MCF 10A (cell line): Measurements from ENCODE around the gene ZNF664. TPM values are rescaled to one million over a fixed set of nuclear protein-coding genes. Genes with fewer than 3 reads are reported as not detected.

Experiments used
- BruUV-seq: library from RNA; stranded (reverse); fragments of 400-500 nt; replicated peaks from 2 replicates; lab custom pipeline; 2021; lab: Mats Ljungman, UMichigan
- CTCF ChIA-PET: fragments of 300-600 bp; sonication (Branson Sonifier 250); formaldehyde crosslinking; extraction: SDS; loops from one replicate; lab custom pipeline; 2021; ENCODE audit warnings: antibody characterized with exemption, inconsistent platforms; lab: Yijun Ruan, JAX
- POLR2A ChIA-PET: fragments of 300-600, 350-650 bp; sonication (Branson Sonifier 250); formaldehyde crosslinking; extraction: SDS; loops from one replicate; lab custom pipeline; 2020; ENCODE audit warnings: antibody characterized with exemption, inconsistent platforms; lab: Yijun Ruan, JAX
- DNase-seq: peaks from one replicate; pipeline ENCODE4 v3.0.0-alpha.2; 2018; ENCODE audit not compliant: unreplicated experiment
- H3K27ac Mint-ChIP-seq: one replicate; pipeline ENCODE4 v1.8.0; 2022; ENCODE audit warnings: mild to moderate bottlenecking, low read depth, mixed read lengths; ENCODE audit not compliant: unreplicated experiment
- H3K27me3 Mint-ChIP-seq: one replicate; pipeline ENCODE4 v1.8.0; 2022; ENCODE audit warnings: mixed read lengths; ENCODE audit not compliant: insufficient read depth, unreplicated experiment
- H3K36me3 Mint-ChIP-seq: one replicate; pipeline ENCODE4 v1.8.0; 2022; ENCODE audit warnings: mild to moderate bottlenecking, moderate library complexity, mixed read lengths; ENCODE audit not compliant: insufficient read depth, unreplicated experiment
- H3K4me1 Mint-ChIP-seq: one replicate; pipeline ENCODE4 v1.8.0; 2022; ENCODE audit warnings: mixed read lengths; ENCODE audit not compliant: insufficient read depth, unreplicated experiment
- H3K4me3 Mint-ChIP-seq: one replicate; pipeline ENCODE4 v1.8.0; 2022; ENCODE audit warnings: mild to moderate bottlenecking, moderate library complexity, mixed read lengths; ENCODE audit not compliant: unreplicated experiment
- H3K9me3 Mint-ChIP-seq: one replicate; pipeline ENCODE4 v1.8.0; 2022; ENCODE audit warnings: mixed read lengths; ENCODE audit not compliant: unreplicated experiment
- intact Hi-C: fragments of 100-400 bp; cut with micrococcal nuclease; formaldehyde crosslinking; loops from 2 replicates; pipeline ENCODE4 v1.14.1; 2022
- total RNA-seq: library from RNA; stranded (reverse); gene quantifications from 2 replicates; pipeline ENCODE4 v1.2.3, GENCODE V29; 2022
- TF ChIP-seq, protein P1 (sequence below): fragments of 200-600 bp; IDR thresholded peaks from one replicate; pipeline ENCODE4 v1.8.0; 2022; ENCODE audit warnings: antibody characterized with exemption, mild to moderate bottlenecking; ENCODE audit not compliant: unreplicated experiment

ZNF664 gene
- total RNA-seq, 1 experiment from 2014 or later, result 123 TPM

DNA sequence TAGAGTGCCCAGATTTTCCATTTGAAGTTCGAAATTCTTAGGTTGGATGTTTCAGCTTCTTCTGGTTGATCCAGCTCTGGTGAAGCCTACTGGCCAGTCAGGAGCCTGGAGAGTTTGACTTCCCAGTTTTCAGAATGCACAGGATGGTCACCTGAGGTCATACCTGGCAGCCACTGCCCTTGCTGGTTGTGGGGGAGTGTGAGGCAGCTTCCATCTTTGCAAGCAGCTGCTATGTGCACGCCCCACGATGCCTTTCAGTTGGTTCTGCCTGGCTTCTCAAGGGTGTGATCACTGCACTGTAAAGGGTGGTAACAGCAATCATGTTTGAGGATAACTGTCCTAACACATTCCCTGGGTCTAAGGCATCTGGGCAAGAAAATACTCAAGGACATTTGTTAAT lies 15.8 kb upstream of the ZNF664 start:
- Mint-ChIP-seq H3K36me3 (no peaks in the 10 kb centered on the region), H3K27ac (no peak overlapping the region), H3K4me3 (no peak overlapping the region), H3K27me3 (no peaks in the 10 kb centered on the region), H3K9me3 (no peaks in the 10 kb centered on the region), H3K4me1 (no peaks in the 10 kb centered on the region)
- POLR2A ChIA-PET, result interaction anchor here (1.3 kb wide), 1 partner anchor 15 kb away, joined by 4 read pairs; no protein-coding TSS in a partner anchor
- BruUV-seq, result no TSS peak
- intact Hi-C loops, result no loop called here
- TF ChIP-seq, protein P1, sequence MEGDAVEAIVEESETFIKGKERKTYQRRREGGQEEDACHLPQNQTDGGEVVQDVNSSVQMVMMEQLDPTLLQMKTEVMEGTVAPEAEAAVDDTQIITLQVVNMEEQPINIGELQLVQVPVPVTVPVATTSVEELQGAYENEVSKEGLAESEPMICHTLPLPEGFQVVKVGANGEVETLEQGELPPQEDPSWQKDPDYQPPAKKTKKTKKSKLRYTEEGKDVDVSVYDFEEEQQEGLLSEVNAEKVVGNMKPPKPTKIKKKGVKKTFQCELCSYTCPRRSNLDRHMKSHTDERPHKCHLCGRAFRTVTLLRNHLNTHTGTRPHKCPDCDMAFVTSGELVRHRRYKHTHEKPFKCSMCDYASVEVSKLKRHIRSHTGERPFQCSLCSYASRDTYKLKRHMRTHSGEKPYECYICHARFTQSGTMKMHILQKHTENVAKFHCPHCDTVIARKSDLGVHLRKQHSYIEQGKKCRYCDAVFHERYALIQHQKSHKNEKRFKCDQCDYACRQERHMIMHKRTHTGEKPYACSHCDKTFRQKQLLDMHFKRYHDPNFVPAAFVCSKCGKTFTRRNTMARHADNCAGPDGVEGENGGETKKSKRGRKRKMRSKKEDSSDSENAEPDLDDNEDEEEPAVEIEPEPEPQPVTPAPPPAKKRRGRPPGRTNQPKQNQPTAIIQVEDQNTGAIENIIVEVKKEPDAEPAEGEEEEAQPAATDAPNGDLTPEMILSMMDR, result no peak
- no peak for DNase-seq
- CTCF ChIA-PET, result interaction anchor here (0.6 to 1.3 kb wide), 3 partner anchors 10 to 33 kb away, joined by 3 to 5 read pairs (median 4); no protein-coding TSS in a partner anchor

DNA sequence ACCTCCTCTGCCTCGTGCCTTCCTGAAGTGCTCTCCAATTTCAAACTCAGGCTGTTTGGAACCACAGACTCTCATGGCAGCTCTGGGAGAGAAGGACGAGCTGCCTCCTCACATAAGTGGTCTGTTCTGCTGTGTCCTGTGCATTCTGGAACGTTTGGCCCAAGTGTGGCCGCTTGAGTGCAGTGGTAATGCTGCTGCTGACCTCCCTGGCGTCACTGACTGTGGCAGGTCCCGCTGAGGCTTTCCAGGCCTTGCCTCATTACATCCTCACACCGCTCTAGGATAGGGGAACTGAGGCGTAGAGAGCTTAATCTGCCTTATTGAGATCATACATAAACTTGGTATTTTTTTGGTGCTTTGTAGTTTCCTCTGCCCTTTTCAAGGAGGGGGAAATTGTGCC lies 14.6 kb upstream of the ZNF664 start:
- no peaks in the 10 kb centered on the region for H3K36me3 Mint-ChIP-seq
- ChIA-PET CTCF (interaction anchor here (0.7 to 1.3 kb wide), 2 partner anchors 8 to 154 kb away, joined by 3 to 6 read pairs; no protein-coding TSS in a partner anchor), POLR2A (no interaction called here)
- no peaks in the 10 kb centered on the region for H3K4me1 Mint-ChIP-seq
- no peak for DNase-seq
- BruUV-seq, result no TSS peak
- no peaks in the 10 kb centered on the region for H3K9me3 Mint-ChIP-seq
- H3K27ac Mint-ChIP-seq, result no peak overlapping the region
- intact Hi-C loops, result no loop called here
- H3K27me3 Mint-ChIP-seq, result no peaks in the 10 kb centered on the region
- no peak overlapping the region for H3K4me3 Mint-ChIP-seq
- TF ChIP-seq, protein P1, result no peak

DNA sequence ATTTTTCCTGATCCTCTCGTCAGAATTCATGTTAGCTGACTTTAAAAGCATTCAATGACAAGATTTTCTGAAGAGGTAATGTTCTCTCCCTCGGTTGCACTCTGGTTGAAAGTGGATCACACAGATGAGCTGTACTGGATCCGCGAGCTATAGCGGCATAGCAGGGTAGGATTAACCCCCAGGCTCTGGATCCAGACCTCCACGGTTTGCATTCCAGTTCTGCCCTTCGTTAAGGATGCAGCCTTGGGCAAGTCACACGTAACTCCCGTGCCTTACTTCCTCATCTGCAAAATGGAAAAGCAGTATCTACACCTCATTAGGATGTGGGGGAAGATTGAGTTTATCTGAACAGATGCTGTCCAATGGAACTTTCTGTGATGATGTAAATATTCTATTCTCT lies 14.1 kb upstream of the ZNF664 start:
- intact Hi-C loops, result no loop called here
- Mint-ChIP-seq H3K4me3 (no peak overlapping the region), H3K9me3 (no peaks in the 10 kb centered on the region), H3K4me1 (no peaks in the 10 kb centered on the region), H3K36me3 (no peaks in the 10 kb centered on the region), H3K27ac (no peak overlapping the region), H3K27me3 (no peaks in the 10 kb centered on the region)
- DNase-seq, result no peak
- ChIA-PET CTCF (interaction anchor here (0.7 to 1.3 kb wide), 2 partner anchors 9 to 155 kb away, joined by 3 to 6 read pairs; no protein-coding TSS in a partner anchor), POLR2A (no interaction called here)
- BruUV-seq, result no TSS peak
- TF ChIP-seq, protein P1, result no peak

DNA sequence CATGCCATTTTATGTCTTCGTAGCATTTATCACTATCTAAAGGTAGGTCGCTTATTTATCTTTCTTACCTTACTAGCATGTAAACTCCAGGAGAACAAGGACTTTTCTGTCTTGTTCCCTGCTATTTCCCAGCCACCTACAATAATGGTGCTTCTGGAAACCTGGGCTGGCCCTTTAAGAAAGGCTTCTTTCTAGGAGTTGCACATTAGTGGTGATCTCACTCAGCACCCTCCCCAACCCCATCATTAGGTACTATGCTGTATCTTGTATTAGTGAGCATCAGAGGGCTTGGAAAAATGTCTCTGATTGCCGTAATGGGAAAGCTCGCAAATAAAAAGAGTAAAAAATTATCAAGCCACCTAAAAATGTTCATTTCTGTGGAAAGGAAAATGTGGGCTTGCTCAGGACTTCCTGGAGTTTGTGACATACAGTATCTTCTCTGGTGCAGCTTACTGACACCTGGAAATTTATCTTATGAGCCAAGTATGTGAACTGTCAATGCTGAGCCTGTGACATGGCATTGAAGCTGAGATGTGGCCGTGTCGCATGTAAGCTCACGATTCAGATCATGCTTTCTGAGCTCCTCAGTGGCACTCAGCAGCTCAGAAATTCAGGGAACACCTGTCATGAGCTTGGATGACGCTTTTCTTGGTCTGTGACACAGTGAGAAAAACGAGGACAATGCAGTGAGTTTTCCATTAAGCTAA lies 12.8 kb upstream of the ZNF664 start:
- Mint-ChIP-seq H3K4me3 (no peak overlapping the region), H3K27me3 (no peaks in the 10 kb centered on the region), H3K36me3 (no peaks in the 10 kb centered on the region), H3K9me3 (no peaks in the 10 kb centered on the region), H3K4me1 (no peaks in the 10 kb centered on the region), H3K27ac (no peak overlapping the region)
- CTCF ChIA-PET, result interaction anchor here (0.6 to 1.7 kb wide), 2 partner anchors 158 to 184 kb away, joined by 3 to 4 read pairs; no protein-coding TSS in a partner anchor
- no peak for DNase-seq
- no TSS peak for BruUV-seq
- POLR2A ChIA-PET, result interaction anchor here (0.7 to 1.0 kb wide), 2 partner anchors 14 to 1734 kb away, joined by 3 read pairs; partner anchors contain the start of gene DIABLO
- TF ChIP-seq, protein P1, result no peak
- intact Hi-C loops, result no loop called here
